ENCODE measurements around the gene MSMB.

DNA sequence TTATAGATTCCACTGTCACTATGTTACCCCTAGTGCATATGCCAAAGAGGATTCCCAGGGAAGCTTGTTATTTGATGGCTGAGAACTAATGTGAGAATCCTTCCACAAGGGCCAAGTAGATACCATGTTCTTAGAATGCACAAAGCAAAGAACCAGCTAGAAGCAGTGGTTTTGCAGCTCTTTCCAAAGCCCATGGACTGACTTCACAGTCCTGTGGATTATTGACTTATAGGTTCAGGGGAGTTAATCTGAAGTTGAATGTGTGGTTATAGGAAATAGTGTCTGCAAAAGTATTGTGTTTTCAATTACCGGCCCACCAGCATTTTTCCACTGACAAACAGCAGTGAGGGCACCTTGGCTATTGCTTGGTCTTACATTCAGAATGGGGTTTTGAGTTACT lies 45.5 kb downstream of the MSMB start:
- TF ChIP-seq GABPA (IDR thresholded peaks at IDR 0.05; ENCODE audit: borderline replicate concordance, insufficient read depth, low read length) (no peak), RNF2 (IDR thresholded peaks at IDR 0.05; ENCODE audit: borderline replicate concordance, low read depth, low read length, missing control alignments, poor library complexity, severe bottlenecking) (no peak), CHD1 (IDR thresholded peaks at IDR 0.05; ENCODE audit: low read depth, low read length) (no peak), POLR2A (IDR thresholded peaks at IDR 0.05; ENCODE audit: control extremely low read depth in 1 of 2, low read depth in 2 of 2, low read length in 2 of 2) (no peak)

Data from H1 (cell line).